HL-60 (cell line): ENCODE results near the gene FRMD5.

Experiments
- CTCF ChIP-seq: IDR thresholded peaks from one replicate; pipeline ENCODE4 v1.5.1; 2011; ENCODE audit warnings: low read length, control low read depth, inconsistent platforms; ENCODE audit not compliant: insufficient read depth
- POLR2AphosphoS5 ChIP-seq: IDR thresholded peaks from 2 replicates; pipeline ENCODE4 v1.6.1; 2012; ENCODE audit warnings: low read depth
- SPI1 ChIP-seq: IDR thresholded peaks from 2 replicates; pipeline ENCODE4 v1.6.1; 2012; ENCODE audit warnings: low read depth, mild to moderate bottlenecking, borderline replicate concordance

GRCh38 chr15:44038755-44039191 lies 156.3 kb downstream of the FRMD5 start:
- TF ChIP-seq CTCF (no peak), POLR2AphosphoS5 (no peak), SPI1 (no peak)
